Stromal cell of bone marrow (primary cell): ENCODE measurements around the gene XXYLT1.
"Not testable (repeated sequence)": the region's sequence is repeated elsewhere in the genome, so short reads cannot be mapped to it uniquely, and the experiment has no call there.

Experiments
- DNase-seq: peaks from one replicate; pipeline ENCODE4 v3.0.0-alpha.2; 2012; ENCODE audit warnings: low read depth

Gene XXYLT1

DNA sequence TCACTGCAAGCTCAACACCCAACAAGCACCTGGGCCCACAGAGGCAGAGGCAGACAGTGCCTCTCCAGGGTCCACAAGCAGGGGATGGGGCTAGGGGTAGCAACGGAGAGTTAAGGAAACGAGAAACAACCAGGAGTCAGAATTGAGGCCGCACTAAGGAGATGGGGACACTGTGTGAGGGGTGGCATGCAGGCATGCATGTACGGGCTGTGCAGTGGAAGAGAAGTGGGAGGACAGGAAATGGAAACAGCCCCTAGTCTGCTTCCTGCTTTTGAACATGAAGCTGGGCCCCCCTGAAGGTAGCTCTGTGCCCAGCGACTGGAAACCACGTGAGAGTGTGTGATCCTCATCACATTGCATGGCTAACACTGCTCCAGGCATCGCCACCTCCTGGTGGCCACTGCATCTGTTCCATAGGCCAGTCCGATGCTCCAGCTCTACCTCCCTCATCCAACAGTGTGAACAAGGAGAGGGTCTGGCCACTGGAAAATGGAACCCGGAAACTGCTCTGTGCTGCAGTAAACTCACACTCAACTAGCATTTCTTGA lies 44.0 kb downstream of the XXYLT1 start:
- no peak for DNase-seq

DNA sequence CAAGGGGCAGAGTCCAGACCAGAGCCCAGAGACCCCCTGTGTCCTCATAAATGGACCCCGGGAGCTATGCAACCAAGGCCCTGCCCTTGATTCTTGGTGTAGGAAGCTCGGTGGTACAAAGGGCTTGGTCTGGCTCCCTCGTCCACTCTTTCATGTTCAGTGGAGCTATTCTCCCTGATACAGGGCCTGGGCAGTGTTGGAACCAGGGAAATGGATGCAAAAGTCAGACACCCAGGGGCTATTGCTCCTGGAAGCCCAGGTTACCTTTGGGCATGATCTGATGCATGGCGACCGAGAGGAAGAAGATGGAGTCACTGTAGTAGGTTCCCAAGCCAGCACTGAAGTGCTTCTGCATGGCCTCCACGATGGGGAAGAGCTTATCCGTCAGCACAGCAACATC lies 44.5 kb downstream of the XXYLT1 start:
- no peak for DNase-seq

DNA sequence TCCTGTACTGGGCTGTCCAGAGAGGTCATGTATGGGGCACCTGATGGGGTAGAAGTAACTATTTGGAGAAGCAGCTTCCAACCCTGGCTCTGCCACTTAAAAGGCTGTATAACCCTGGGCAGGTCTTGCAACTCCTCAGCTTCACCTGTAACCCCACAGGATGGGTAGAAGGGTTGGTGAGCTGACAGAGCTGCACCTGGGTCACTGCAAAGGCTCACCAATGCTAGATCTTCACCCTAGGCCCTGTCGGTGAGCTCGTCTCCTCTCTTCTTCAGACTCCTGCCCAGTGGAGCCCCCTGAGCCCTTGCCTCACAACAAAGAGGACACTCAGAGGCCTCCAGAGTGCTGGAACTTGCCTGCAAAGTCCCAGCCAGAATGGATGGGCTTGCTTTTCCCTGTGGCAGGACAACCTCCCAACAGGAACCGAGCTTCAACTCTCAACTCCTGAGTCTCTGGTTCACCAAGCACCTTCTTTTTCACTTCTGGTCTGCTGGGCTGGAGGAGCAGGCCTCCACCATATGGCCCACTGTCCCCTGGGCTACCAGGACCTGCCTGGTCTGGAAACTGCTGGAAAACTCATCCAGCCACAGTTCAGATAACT lies 45.9 kb downstream of the XXYLT1 start:
- no peak for DNase-seq

- DNase-seq = no peak
Measured at GRCh38 chr3:195224156-195224979, 46.6 kb downstream of the XXYLT1 start.

- no peak for DNase-seq
Measured at GRCh38 chr3:195221876-195222617, 48.9 kb downstream of the XXYLT1 start.

- peak; percentile 58 for DNase-seq
Measured at GRCh38 chr3:195221015-195221853, 49.7 kb downstream of the XXYLT1 start.

- DNase-seq = no peak
Measured at GRCh38 chr3:195219351-195220230, 51.4 kb downstream of the XXYLT1 start.

- not testable (repeated sequence) for DNase-seq
Measured at GRCh38 chr3:195218331-195218730, 52.6 kb downstream of the XXYLT1 start.

DNA sequence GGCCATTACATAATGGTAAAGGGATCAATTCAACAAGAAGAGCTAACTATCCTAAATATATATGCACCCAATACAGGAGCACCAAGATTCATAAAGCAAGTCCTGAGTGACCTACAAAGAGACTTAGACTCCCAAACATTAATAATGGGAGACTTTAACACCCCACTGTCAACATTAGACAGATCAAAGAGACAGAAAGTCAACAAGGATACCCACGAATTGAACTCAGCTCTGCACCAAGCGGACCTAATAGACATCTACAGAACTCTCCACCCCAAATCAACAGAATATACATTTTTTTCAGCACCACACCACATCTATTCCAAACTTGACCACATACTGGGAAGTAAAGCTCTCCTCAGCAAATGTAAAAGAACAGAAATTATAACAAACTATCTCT lies 55.4 kb downstream of the XXYLT1 start:
- DNase-seq = not testable (repeated sequence)

GRCh38 chr3:195214381-195214780 lies 56.6 kb downstream of the XXYLT1 start:
- DNase-seq = no peak

DNA sequence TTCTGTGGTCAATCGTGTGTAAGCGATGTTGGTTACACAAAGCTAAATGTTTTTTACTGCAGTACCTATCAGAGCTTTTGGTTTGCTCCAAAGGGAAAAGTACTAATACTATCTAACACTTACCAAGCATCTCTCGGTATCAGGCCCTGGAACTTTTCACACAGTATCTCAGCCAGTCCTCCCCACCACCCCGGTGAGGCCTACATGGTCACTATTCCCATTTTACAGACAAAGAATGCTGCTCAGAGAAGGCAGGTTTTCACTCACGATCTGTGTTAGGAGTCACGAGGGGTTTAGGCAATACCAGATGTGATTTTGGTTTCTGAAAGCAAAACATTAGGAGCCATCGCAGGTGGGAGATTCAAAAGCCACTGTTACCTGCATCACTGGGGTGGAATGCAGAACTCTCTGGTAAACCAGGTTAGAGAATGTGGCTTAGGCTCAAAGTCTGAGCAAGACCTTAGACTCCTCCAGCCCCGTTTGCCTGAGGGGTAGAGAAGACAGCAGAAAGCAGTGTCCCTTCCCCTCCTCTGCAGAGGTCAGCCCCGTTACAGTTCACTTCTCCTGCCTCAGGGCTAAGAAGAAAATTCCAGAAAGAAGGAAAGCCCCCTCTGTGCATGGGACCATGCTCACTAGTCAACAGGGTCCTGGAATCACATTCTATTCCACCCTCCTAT lies 57.2 kb downstream of the XXYLT1 start:
- DNase-seq = no peak

GRCh38 chr3:195212749-195213375 lies 58.1 kb downstream of the XXYLT1 start:
- no peak for DNase-seq

- no peak for DNase-seq
Measured at GRCh38 chr3:195212033-195212748, 58.8 kb downstream of the XXYLT1 start.

- peak; percentile 88 for DNase-seq
Measured at GRCh38 chr3:195210266-195210973, 60.5 kb downstream of the XXYLT1 start.

DNA sequence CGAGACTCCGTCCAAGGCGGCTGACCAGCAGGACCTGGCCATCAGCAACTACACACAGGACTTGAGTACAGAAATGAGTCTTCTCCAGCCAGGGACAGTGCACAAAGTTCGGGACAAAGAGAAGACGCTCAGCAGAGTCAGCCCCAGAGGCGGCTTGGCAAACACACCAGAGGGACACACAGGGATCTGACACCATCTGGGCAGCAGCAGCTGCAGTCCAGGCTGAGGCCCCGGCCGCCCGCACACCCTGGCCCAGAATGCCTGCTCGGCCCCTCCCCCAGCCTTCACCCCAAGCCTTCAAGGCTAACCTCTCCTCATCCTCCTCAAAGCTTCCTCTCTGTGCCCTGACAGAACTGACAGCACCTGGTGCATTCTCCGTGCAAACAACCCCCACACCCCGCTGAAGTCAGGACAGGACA lies 61.1 kb downstream of the XXYLT1 start:
- no peak for DNase-seq

GRCh38 chr3:195209083-195209846 lies 61.7 kb downstream of the XXYLT1 start:
- DNase-seq = no peak

DNA sequence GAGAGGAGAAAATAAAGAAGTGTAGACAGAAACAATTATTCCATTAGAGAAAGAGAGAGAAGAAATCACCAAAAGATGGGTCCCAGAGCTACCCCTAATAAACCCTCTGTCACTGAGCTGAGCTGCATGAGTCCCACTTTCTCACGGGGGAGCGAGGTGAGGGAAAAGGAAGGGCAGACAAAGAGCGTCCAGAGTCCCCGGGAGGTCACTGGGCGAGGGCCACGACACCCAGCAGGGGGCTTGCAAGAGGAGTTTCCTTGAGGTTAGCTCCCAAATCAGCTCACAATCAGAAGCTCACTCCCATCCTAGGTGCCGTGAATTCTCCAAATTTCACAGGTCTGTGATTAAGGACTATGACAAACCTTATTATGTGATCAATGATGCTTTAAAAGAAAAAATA lies 62.3 kb downstream of the XXYLT1 start:
- no peak for DNase-seq

DNA sequence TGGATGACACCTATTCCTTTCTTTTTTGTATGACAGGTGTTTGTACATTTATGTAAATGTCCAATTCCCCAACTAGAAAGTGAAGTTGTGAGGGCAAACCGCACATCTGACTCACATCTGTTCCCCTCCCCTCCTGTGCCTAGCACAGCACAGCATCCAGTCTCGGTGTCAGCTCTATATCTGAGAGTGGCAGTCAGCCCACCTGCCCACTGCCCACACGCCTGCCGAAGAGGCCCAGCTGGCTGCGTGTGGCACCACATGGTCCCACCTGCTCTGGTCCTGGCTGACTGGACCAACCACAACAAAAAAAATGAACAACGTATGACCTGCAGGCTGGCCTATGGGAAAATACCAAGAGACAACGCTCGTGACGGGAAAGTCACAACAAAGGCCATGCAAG lies 62.8 kb downstream of the XXYLT1 start:
- DNase-seq = no peak
